ENCODE results near the gene STEEP1. TPM values are rescaled to one million over a fixed set of nuclear protein-coding genes. Genes with fewer than 3 reads are reported as not detected.

The STEEP1 gene
- total RNA-seq, 1 donor, result 26.8 TPM

- H3K4me3 ChIP-seq (ENCODE audit: low read depth, low read length), result peak overlapping the region; percentile 71
- no peak for DNase-seq (ENCODE audit: low read depth)
- TF ChIP-seq CTCF (IDR thresholded peaks at IDR 0.05; ENCODE audit: insufficient read depth, low read depth, low read length), result no peak
These were observed 8.0 kb upstream of the STEEP1 start for GRCh38 chrX:119573222-119573621.

- no peak for DNase-seq (ENCODE audit: low read depth)
- no peak for TF ChIP-seq CTCF (IDR thresholded peaks at IDR 0.05; ENCODE audit: insufficient read depth, low read depth, low read length)
- no peak overlapping the region for H3K4me3 ChIP-seq (ENCODE audit: low read depth, low read length)
These were observed 5.2 kb upstream of the STEEP1 start for GRCh38 chrX:119570351-119570835.

- no peak for TF ChIP-seq CTCF (IDR thresholded peaks at IDR 0.05; ENCODE audit: insufficient read depth, low read depth, low read length)
- DNase-seq (ENCODE audit: low read depth), result peak; percentile 53
- H3K4me3 ChIP-seq (ENCODE audit: low read depth, low read length), result no peak overlapping the region
These were observed 12.7 kb downstream of the STEEP1 start for GRCh38 chrX:119552508-119552907.

- no peak for DNase-seq (ENCODE audit: low read depth)
- H3K4me3 ChIP-seq (ENCODE audit: low read depth, low read length), result no peak overlapping the region
- no peak for TF ChIP-seq CTCF (IDR thresholded peaks at IDR 0.05; ENCODE audit: insufficient read depth, low read depth, low read length)
These were observed 15.7 kb downstream of the STEEP1 start for GRCh38 chrX:119549327-119550016.

GRCh38 chrX:119541188-119541587, 24.0 kb downstream of the STEEP1 start:
- H3K4me3 ChIP-seq (ENCODE audit: low read depth, low read length), result no peak overlapping the region
- no peak for TF ChIP-seq CTCF (IDR thresholded peaks at IDR 0.05; ENCODE audit: insufficient read depth, low read depth, low read length)
- peak; percentile 69 for DNase-seq (ENCODE audit: low read depth)

GRCh38 chrX:119539872-119540271, 25.3 kb downstream of the STEEP1 start:
- no peak for TF ChIP-seq CTCF (IDR thresholded peaks at IDR 0.05; ENCODE audit: insufficient read depth, low read depth, low read length)
- no peak for DNase-seq (ENCODE audit: low read depth)
- no peak overlapping the region for H3K4me3 ChIP-seq (ENCODE audit: low read depth, low read length)

- no peak for TF ChIP-seq CTCF (IDR thresholded peaks at IDR 0.05; ENCODE audit: insufficient read depth, low read depth, low read length)
- peak; percentile 19 for DNase-seq (ENCODE audit: low read depth)
These were observed 27.7 kb downstream of the STEEP1 start for GRCh38 chrX:119537487-119537886.

More at GRCh38 chrX:119537487-119537886, 27.7 kb downstream of the STEEP1 start:
- H3K4me3 ChIP-seq (ENCODE audit: low read depth, low read length), result no peak overlapping the region
